SK-N-MC (cell line): ENCODE measurements around the gene SHROOM1.

Experiments
- EZH2 ChIP-seq: fragments of 200-600 bp; sonication (generic); IDR thresholded peaks from one replicate; pipeline ENCODE4 v1.6.1; 2017; ENCODE audit warnings: antibody characterized with exemption
- FOXP2 ChIP-seq: optimal IDR thresholded peaks from 2 replicates; pipeline ENCODE3; 2011; ENCODE audit warnings: mild to moderate bottlenecking, moderate library complexity; ENCODE audit not compliant: insufficient read depth; ENCODE audit errors: extremely low read length, control extremely low read depth
- POLR2AphosphoS5 ChIP-seq: IDR thresholded peaks from 2 replicates; pipeline ENCODE4 v1.6.1; 2012; ENCODE audit warnings: mild to moderate bottlenecking, low read depth, low read length, borderline replicate concordance

GRCh38 chr5:132787076-132787475 lies 43.4 kb downstream of the SHROOM1 start:
- TF ChIP-seq EZH2 = no peak
- no peak for TF ChIP-seq POLR2AphosphoS5
- TF ChIP-seq FOXP2 = no peak
